SK-N-MC (cell line): ENCODE data around the gene SEC61G.

Source experiments
- EZH2 ChIP-seq: fragments of 200-600 bp; sonication (generic); IDR thresholded peaks from one replicate; pipeline ENCODE4 v1.6.1; 2017; ENCODE audit warnings: antibody characterized with exemption
- FOXP2 ChIP-seq: optimal IDR thresholded peaks from 2 replicates; pipeline ENCODE3; 2011; ENCODE audit warnings: mild to moderate bottlenecking, moderate library complexity; ENCODE audit not compliant: insufficient read depth; ENCODE audit errors: extremely low read length, control extremely low read depth
- POLR2AphosphoS5 ChIP-seq: IDR thresholded peaks from 2 replicates; pipeline ENCODE4 v1.6.1; 2012; ENCODE audit warnings: mild to moderate bottlenecking, low read depth, low read length, borderline replicate concordance

- no peak for TF ChIP-seq EZH2
- TF ChIP-seq POLR2AphosphoS5, result no peak
- TF ChIP-seq FOXP2, result no peak
Observed at GRCh38 chr7:54783952-54784351, 24.9 kb upstream of the SEC61G start.
